Stimulated activated naive B cell treated with anti-CD40 and anti-IgM and Interleukin-4, amounts not matched to agents 10 μg/mL and 1 μg/mL and 100 μg/mL, for 72 hours (primary cell): ENCODE data around the gene ZNF253.
"Not testable (repeated sequence)": the region's sequence is repeated elsewhere in the genome, so short reads cannot be mapped to it uniquely, and the experiment has no call there.

Source experiments
- ATAC-seq, 2 donors: fragments of 150-1000 bp; cut with Tn5 transposase; replicated peaks; 2 replicates each; pipeline ENCODE4 v1.10.0; 2021; ENCODE audit warnings: moderate library complexity in 1 of 2
- DNase-seq: peaks from one replicate; pipeline ENCODE4 v3.0.0; 2021
- H3K27ac Mint-ChIP-seq: one replicate; pipeline ENCODE4 v1.8.0; 2022; ENCODE audit warnings: mild to moderate bottlenecking, mixed read lengths
- H3K27me3 Mint-ChIP-seq, 2 donors: one replicate each; pipeline ENCODE4 v1.8.0; 2022; ENCODE audit warnings: mixed read lengths in 2 of 2
- H3K36me3 Mint-ChIP-seq, 2 donors: one replicate each; pipeline ENCODE4 v1.8.0; 2022; ENCODE audit warnings: mixed read lengths in 2 of 2, mild to moderate bottlenecking in 1 of 2
- H3K4me1 Mint-ChIP-seq, 2 donors: one replicate each; pipeline ENCODE4 v1.8.0; 2022; ENCODE audit warnings: mixed read lengths in 2 of 2, mild to moderate bottlenecking in 1 of 2
- H3K4me3 Mint-ChIP-seq, 2 donors: one replicate each; pipeline ENCODE4 v1.8.0; 2022; ENCODE audit warnings: mild to moderate bottlenecking in 2 of 2, mixed read lengths in 2 of 2, moderate library complexity in 1 of 2
- H3K9me3 Mint-ChIP-seq, 2 donors: one replicate each; pipeline ENCODE4 v1.8.0; 2022; ENCODE audit warnings: mixed read lengths in 2 of 2, mild to moderate bottlenecking in 1 of 2

Gene ZNF253

GRCh38 chr19:19860756-19861390, 4.8 kb upstream of the ZNF253 start:
- peaks cover 3 to 7% of the 10 kb centered on the region in 2 donors for H3K9me3 Mint-ChIP-seq
- H3K27ac Mint-ChIP-seq = peak overlapping the region; percentile 90
- H3K27me3 Mint-ChIP-seq = peaks cover 0 to 7% of the 10 kb centered on the region in 2 donors
- peak; percentile 66 for ATAC-seq
- peaks cover 17 to 30% of the 10 kb centered on the region in 2 donors for H3K4me1 Mint-ChIP-seq
- H3K36me3 Mint-ChIP-seq = peaks cover 6 to 13% of the 10 kb centered on the region in 2 donors
- peak overlapping the region; percentile 88 to 89 for H3K4me3 Mint-ChIP-seq
- DNase-seq = peak; percentile 64

- peaks cover 0 to 2% of the 10 kb centered on the region in 2 donors for H3K9me3 Mint-ChIP-seq
- peak overlapping the region; percentile 100 for H3K27ac Mint-ChIP-seq
- peak overlapping the region; percentile 99 to 100 for H3K4me3 Mint-ChIP-seq
- peak; percentile 52 for DNase-seq
- ATAC-seq = peak; percentile 44 to 52
- H3K27me3 Mint-ChIP-seq = no peaks in the 10 kb centered on the region
- peaks cover 21 to 39% of the 10 kb centered on the region in 2 donors for H3K4me1 Mint-ChIP-seq
- H3K36me3 Mint-ChIP-seq = peaks cover 6 to 27% of the 10 kb centered on the region in 2 donors
These were observed 1.0 kb downstream of the ZNF253 start for GRCh38 chr19:19866611-19867248.

- H3K27ac Mint-ChIP-seq, H3K4me3 Mint-ChIP-seq, H3K9me3 Mint-ChIP-seq, DNase-seq, H3K27me3 Mint-ChIP-seq, ATAC-seq: not testable (repeated sequence)
- Mint-ChIP-seq H3K36me3 (peaks cover 13 to 35% of the 10 kb centered on the region in 2 donors), H3K4me1 (peaks cover 21 to 50% of the 10 kb centered on the region in 2 donors)
These were observed 4.4 kb downstream of the ZNF253 start for GRCh38 chr19:19870086-19870485.

- H3K27me3 Mint-ChIP-seq = no peaks in the 10 kb centered on the region
- ATAC-seq (peak in 1 of 2 donors; percentile 56), DNase-seq (no peak)
- no peaks in the 10 kb centered on the region for H3K9me3 Mint-ChIP-seq
- no peak overlapping the region for H3K27ac Mint-ChIP-seq
- H3K4me3 Mint-ChIP-seq = no peak overlapping the region
- peaks cover 24 to 47% of the 10 kb centered on the region in 2 donors for H3K4me1 Mint-ChIP-seq
- peaks cover 18 to 33% of the 10 kb centered on the region in 2 donors for H3K36me3 Mint-ChIP-seq
These were observed 6.2 kb downstream of the ZNF253 start for GRCh38 chr19:19871932-19872331.

- Mint-ChIP-seq H3K27ac (no peak overlapping the region), H3K4me3 (no peak overlapping the region), H3K27me3 (no peaks in the 10 kb centered on the region), H3K9me3 (no peaks in the 10 kb centered on the region), H3K4me1 (peaks cover 18 to 36% of the 10 kb centered on the region in 2 donors), H3K36me3 (peaks cover 21 to 38% of the 10 kb centered on the region in 2 donors)
- ATAC-seq = no peak
- DNase-seq = no peak
These were observed 7.7 kb downstream of the ZNF253 start for GRCh38 chr19:19873381-19873780.

- H3K9me3 Mint-ChIP-seq = no peaks in the 10 kb centered on the region
- no peak overlapping the region for H3K4me3 Mint-ChIP-seq
- DNase-seq = no peak
- ATAC-seq = no peak
- H3K36me3 Mint-ChIP-seq = peaks cover 32 to 44% of the 10 kb centered on the region in 2 donors
- H3K27ac Mint-ChIP-seq = no peak overlapping the region
- peaks cover 8 to 18% of the 10 kb centered on the region in 2 donors for H3K4me1 Mint-ChIP-seq
- no peaks in the 10 kb centered on the region for H3K27me3 Mint-ChIP-seq
These were observed 12.0 kb downstream of the ZNF253 start for GRCh38 chr19:19877724-19878123.

GRCh38 chr19:19884583-19884982, 18.9 kb downstream of the ZNF253 start:
- H3K27me3 Mint-ChIP-seq = no peaks in the 10 kb centered on the region
- no peaks in the 10 kb centered on the region for H3K4me1 Mint-ChIP-seq
- H3K36me3 Mint-ChIP-seq = peaks cover 47 to 58% of the 10 kb centered on the region in 2 donors
- no peak overlapping the region for H3K4me3 Mint-ChIP-seq
- DNase-seq (no peak), ATAC-seq (no peak)
- H3K9me3 Mint-ChIP-seq = peaks cover 4 to 5% of the 10 kb centered on the region in 2 donors
- H3K27ac Mint-ChIP-seq = no peak overlapping the region

GRCh38 chr19:19892055-19892941, 26.6 kb downstream of the ZNF253 start:
- H3K4me3 Mint-ChIP-seq = not testable (repeated sequence)

GRCh38 chr19:19900139-19900728, 34.6 kb downstream of the ZNF253 start:
- Mint-ChIP-seq H3K27ac (peak overlapping the region; percentile 99), H3K36me3 (peaks cover 36 to 44% of the 10 kb centered on the region in 2 donors), H3K4me3 (peak overlapping the region; percentile 96 to 97), H3K27me3 (no peaks in the 10 kb centered on the region), H3K4me1 (peaks cover 17 to 37% of the 10 kb centered on the region in 2 donors), H3K9me3 (peaks cover 15 to 24% of the 10 kb centered on the region in 2 donors)
- ATAC-seq (peak; percentile 13 to 26), DNase-seq (no peak)

More at GRCh38 chr19:19892055-19892941, 26.6 kb downstream of the ZNF253 start:
- not testable (repeated sequence) for ATAC-seq, H3K27me3 Mint-ChIP-seq, DNase-seq, H3K4me1 Mint-ChIP-seq
- H3K27ac Mint-ChIP-seq = peak overlapping the region; percentile 20
- peaks cover 18 to 24% of the 10 kb centered on the region in 2 donors for H3K9me3 Mint-ChIP-seq
- peaks cover 31 to 51% of the 10 kb centered on the region in 2 donors for H3K36me3 Mint-ChIP-seq

- Mint-ChIP-seq H3K27me3 (no peaks in the 10 kb centered on the region), H3K27ac (peak within 1 kb of the TSS; percentile 99), H3K4me3 (peak within 1 kb of the TSS; percentile 96 to 97), H3K9me3 (peaks cover 15 to 24% of the 10 kb centered on the region in 2 donors), H3K4me1 (peaks cover 20 to 43% of the 10 kb centered on the region in 2 donors), H3K36me3 (peaks cover 40 to 46% of the 10 kb centered on the region in 2 donors)
- peak; percentile 94 for DNase-seq
- peak; percentile 91 to 94 for ATAC-seq
These were observed 35.2 kb downstream of the ZNF253 start, which contains the start of gene ZNF93 for GRCh38 chr19:19900729-19901444. Gene ZNF93 (plus strand): TSS chr19:19900946. CDS start chr19:19901089, 143 bp downstream.

GRCh38 chr19:19907551-19907950, 41.9 kb downstream of the ZNF253 start:
- H3K36me3 Mint-ChIP-seq = peaks cover 37 to 53% of the 10 kb centered on the region in 2 donors
- H3K4me3 Mint-ChIP-seq, DNase-seq, H3K9me3 Mint-ChIP-seq, H3K27me3 Mint-ChIP-seq, ATAC-seq: not testable (repeated sequence)
- H3K27ac Mint-ChIP-seq = peak overlapping the region; percentile 37
- H3K4me1 Mint-ChIP-seq = peaks cover 16 to 37% of the 10 kb centered on the region in 2 donors

GRCh38 chr19:19909654-19910053, 44.0 kb downstream of the ZNF253 start:
- ATAC-seq (no peak), DNase-seq (no peak)
- Mint-ChIP-seq H3K9me3 (no peaks in the 10 kb centered on the region), H3K27ac (no peak overlapping the region), H3K27me3 (no peaks in the 10 kb centered on the region), H3K36me3 (peaks cover 25 to 43% of the 10 kb centered on the region in 2 donors), H3K4me1 (peaks cover 10 to 23% of the 10 kb centered on the region in 2 donors), H3K4me3 (no peak overlapping the region)

- DNase-seq = no peak
- H3K27ac Mint-ChIP-seq = no peak overlapping the region
- H3K27me3 Mint-ChIP-seq = no peaks in the 10 kb centered on the region
- no peaks in the 10 kb centered on the region for H3K9me3 Mint-ChIP-seq
- ATAC-seq = no peak
- H3K4me3 Mint-ChIP-seq = no peak overlapping the region
- H3K4me1 Mint-ChIP-seq = peaks cover under 1 to 8% of the 10 kb centered on the region in 2 donors
- peaks cover 17 to 28% of the 10 kb centered on the region in 2 donors for H3K36me3 Mint-ChIP-seq
These were observed 45.5 kb downstream of the ZNF253 start for GRCh38 chr19:19911150-19911549.
